ENCODE data around the gene DISC1.
"Not testable (repeated sequence)": the region's sequence is repeated elsewhere in the genome, so short reads cannot be mapped to it uniquely, and the experiment has no call there.

Gene DISC1

GRCh38 chr1:231643071-231643934 is 16.7 kb downstream of the DISC1 start:
- TF ChIP-seq POLR2A (IDR thresholded peaks at IDR 0.05; ENCODE audit: low read depth, low read length): no peak
- no peak for DNase-seq (ENCODE audit: insufficient read length, low spot score)
- no peak for FAIRE-seq

- no peak for DNase-seq (ENCODE audit: insufficient read length, low spot score)
- no peak for FAIRE-seq
- no peak for TF ChIP-seq POU2F2 (IDR thresholded peaks at IDR 0.05; ENCODE audit: low read depth, low read length)
Measured at GRCh38 chr1:231643935-231644237, 17.3 kb downstream of the DISC1 start.

DNA sequence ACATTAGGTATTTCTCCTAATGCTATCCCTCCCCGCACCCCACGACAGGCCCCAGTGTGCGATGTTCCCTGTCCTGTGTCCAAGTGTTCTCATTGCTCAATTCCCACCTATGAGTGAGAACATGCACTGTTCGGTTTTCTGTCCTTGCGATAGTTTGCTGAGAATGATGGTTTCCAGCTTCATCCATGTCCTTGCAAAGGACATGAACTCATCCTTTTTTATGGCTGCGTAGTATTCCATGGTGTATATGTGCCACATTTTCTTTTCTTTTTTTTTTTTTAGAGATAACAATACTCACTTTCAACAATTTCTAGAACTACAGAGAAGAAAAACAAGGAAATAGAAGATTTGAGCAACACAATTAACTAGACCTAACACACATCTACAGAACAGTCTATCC is 19.0 kb downstream of the DISC1 start:
- not testable (repeated sequence) for DNase-seq (ENCODE audit: insufficient read length, low spot score); FAIRE-seq

GRCh38 chr1:231646165-231646564 is 19.6 kb downstream of the DISC1 start:
- not testable (repeated sequence) for DNase-seq (ENCODE audit: insufficient read length, low spot score); FAIRE-seq

GRCh38 chr1:231651621-231652260 is 25.2 kb downstream of the DISC1 start:
- DNase-seq (ENCODE audit: insufficient read length, low spot score); FAIRE-seq: not testable (repeated sequence)

DNA sequence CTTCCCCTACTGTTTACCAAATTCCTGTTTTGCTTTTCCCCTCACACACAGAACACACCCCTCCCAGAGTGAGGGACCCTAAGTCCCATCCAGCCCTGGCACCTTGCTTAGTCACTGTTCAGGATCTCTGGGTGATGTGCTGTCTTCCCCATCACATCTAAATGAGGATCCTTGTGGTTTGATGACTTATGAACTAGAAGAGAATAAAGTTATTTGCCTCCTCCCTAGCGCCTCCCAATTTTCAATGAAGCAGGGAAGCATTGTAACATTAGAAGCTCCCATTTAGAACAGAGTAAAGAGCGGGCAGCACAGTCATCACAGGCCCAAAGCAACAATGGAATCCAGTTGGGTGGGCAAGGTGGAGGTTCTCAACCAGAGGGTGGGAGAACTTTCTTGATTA is 27.0 kb downstream of the DISC1 start:
- no peak for TF ChIP-seq SPI1 (IDR thresholded peaks at IDR 0.05; ENCODE audit: low read depth, low read length)
- TF ChIP-seq POU2F2 (IDR thresholded peaks at IDR 0.05; ENCODE audit: low read depth, low read length): no peak
- TF ChIP-seq TAF1 (IDR thresholded peaks at IDR 0.05; ENCODE audit: low read depth, low read length): no peak
- no peak for TF ChIP-seq POLR2A (IDR thresholded peaks at IDR 0.05; ENCODE audit: low read depth, low read length)
- TF ChIP-seq PAX5 (IDR thresholded peaks at IDR 0.05; ENCODE audit: insufficient read depth, low read length, severe bottlenecking): no peak
- TF ChIP-seq POLR2AphosphoS5 (IDR thresholded peaks at IDR 0.05; ENCODE audit: low read depth, low read length): no peak
- DNase-seq (ENCODE audit: insufficient read length, low spot score) (no peak), FAIRE-seq (no peak)

- TF ChIP-seq TAF1 (IDR thresholded peaks at IDR 0.05; ENCODE audit: low read depth, low read length): no peak
- FAIRE-seq (no peak), DNase-seq (ENCODE audit: insufficient read length, low spot score) (no peak)
Measured at GRCh38 chr1:231656741-231657140, 30.2 kb downstream of the DISC1 start.

- FAIRE-seq: not testable (repeated sequence)
Measured at GRCh38 chr1:231658223-231658622, 31.6 kb downstream of the DISC1 start.

DNA sequence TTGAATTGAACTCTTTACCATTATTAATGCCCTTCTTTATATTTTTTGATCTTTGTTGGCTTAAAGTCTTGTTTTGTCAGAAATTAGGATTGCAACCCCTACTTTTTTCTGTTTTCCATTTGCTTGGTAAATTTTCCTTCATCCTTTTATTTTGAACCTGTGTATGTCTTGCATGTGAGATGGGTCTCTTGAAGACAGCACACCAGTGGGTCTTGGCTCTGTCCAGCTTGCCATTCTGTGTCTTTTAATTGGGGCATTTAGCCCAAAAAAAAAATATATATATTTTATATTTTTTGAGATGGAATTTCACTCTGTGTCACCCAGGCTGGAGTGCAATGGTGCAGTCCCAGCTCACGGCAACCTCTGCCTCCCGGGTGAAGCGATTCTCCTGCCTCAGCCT is 33.6 kb downstream of the DISC1 start:
- DNase-seq (ENCODE audit: insufficient read length, low spot score) (no peak), FAIRE-seq (no peak)
- TF ChIP-seq POU2F2 (IDR thresholded peaks at IDR 0.05; ENCODE audit: low read depth, low read length): no peak
- TF ChIP-seq PAX5 (IDR thresholded peaks at IDR 0.05; ENCODE audit: insufficient read depth, low read length, severe bottlenecking): no peak
- TF ChIP-seq POLR2A (IDR thresholded peaks at IDR 0.05; ENCODE audit: low read depth, low read length): no peak
- no peak for TF ChIP-seq POLR2AphosphoS5 (IDR thresholded peaks at IDR 0.05; ENCODE audit: low read depth, low read length)
- TF ChIP-seq SPI1 (IDR thresholded peaks at IDR 0.05; ENCODE audit: low read depth, low read length): no peak
- no peak for TF ChIP-seq TAF1 (IDR thresholded peaks at IDR 0.05; ENCODE audit: low read depth, low read length)

More at GRCh38 chr1:231658223-231658622, 31.6 kb downstream of the DISC1 start:
- not testable (repeated sequence) for DNase-seq (ENCODE audit: insufficient read length, low spot score)

DNA sequence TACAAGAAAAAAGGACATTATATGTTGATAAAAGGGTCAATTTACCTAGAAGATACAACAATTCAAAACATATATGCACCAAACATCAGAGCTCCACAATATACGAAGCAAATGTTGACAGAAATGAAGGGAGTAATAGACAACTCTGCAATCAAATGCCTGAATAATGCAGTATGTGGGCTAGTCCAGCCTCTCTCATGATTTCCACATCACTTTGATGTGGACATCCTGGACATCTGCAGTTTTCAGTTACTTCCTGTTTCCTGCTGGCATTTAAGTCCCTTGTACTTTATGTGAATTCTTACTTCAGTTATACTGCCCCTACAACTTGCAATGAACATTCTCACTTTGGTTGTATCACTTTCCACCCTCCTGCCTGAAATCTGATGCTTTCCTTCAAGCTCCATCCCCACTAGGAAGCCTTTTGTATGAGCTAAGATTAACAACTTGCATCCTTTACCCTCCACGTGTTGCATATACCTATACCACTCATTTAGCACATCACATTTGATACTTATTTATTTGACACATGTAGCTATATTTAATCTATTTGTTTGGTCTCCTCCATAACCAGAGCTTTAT is 36.7 kb downstream of the DISC1 start:
- DNase-seq (ENCODE audit: insufficient read length, low spot score) (no peak), FAIRE-seq (peak; percentile 13)
- no peak for TF ChIP-seq SPI1 (IDR thresholded peaks at IDR 0.05; ENCODE audit: low read depth, low read length)
- no peak for TF ChIP-seq POLR2AphosphoS5 (IDR thresholded peaks at IDR 0.05; ENCODE audit: low read depth, low read length)
- TF ChIP-seq TAF1 (IDR thresholded peaks at IDR 0.05; ENCODE audit: low read depth, low read length): no peak
- no peak for TF ChIP-seq POU2F2 (IDR thresholded peaks at IDR 0.05; ENCODE audit: low read depth, low read length)
- no peak for TF ChIP-seq POLR2A (IDR thresholded peaks at IDR 0.05; ENCODE audit: low read depth, low read length)
- no peak for TF ChIP-seq PAX5 (IDR thresholded peaks at IDR 0.05; ENCODE audit: insufficient read depth, low read length, severe bottlenecking)

GRCh38 chr1:231665101-231665500 is 38.5 kb downstream of the DISC1 start:
- TF ChIP-seq POLR2AphosphoS5 (IDR thresholded peaks at IDR 0.05; ENCODE audit: low read depth, low read length) (no peak), PAX5 (IDR thresholded peaks at IDR 0.05; ENCODE audit: insufficient read depth, low read length, severe bottlenecking) (no peak), SPI1 (IDR thresholded peaks at IDR 0.05; ENCODE audit: low read depth, low read length) (no peak), POU2F2 (IDR thresholded peaks at IDR 0.05; ENCODE audit: low read depth, low read length) (no peak), TAF1 (IDR thresholded peaks at IDR 0.05; ENCODE audit: low read depth, low read length) (no peak), POLR2A (IDR thresholded peaks at IDR 0.05; ENCODE audit: low read depth, low read length) (no peak)
- DNase-seq (ENCODE audit: insufficient read length, low spot score) (no peak), FAIRE-seq (no peak)

Data from GM12891 (cell line).